GM06990 (cell line): ENCODE data around the gene MOBP.
"Not testable (repeated sequence)": the region's sequence is repeated elsewhere in the genome, so short reads cannot be mapped to it uniquely, and the experiment has no call there.

ENCODE experiments used
- DNase-seq: peaks from one replicate; pipeline ENCODE4 v3.0.0-alpha.2; 2011; ENCODE audit not compliant: insufficient read length; ENCODE audit errors: extremely low read depth
- H3K27me3 ChIP-seq: replicated peaks from 2 replicates; pipeline ENCODE4 v1.6.0; 2011; ENCODE audit warnings: low read length; ENCODE audit not compliant: control insufficient read depth, insufficient read depth
- H3K36me3 ChIP-seq: 2 replicates; pipeline ENCODE4 v1.5.1; 2011; ENCODE audit warnings: low read length; ENCODE audit not compliant: control insufficient read depth, insufficient read depth
- H3K4me3 ChIP-seq: replicated peaks from 2 replicates; pipeline ENCODE4 v1.5.1; 2011; ENCODE audit warnings: low read depth, mild to moderate bottlenecking, control low read depth, low read length
- TF ChIP-seq, protein P1 (sequence below): IDR thresholded peaks from 2 replicates; pipeline ENCODE4 v1.5.1; 2011; ENCODE audit warnings: low read length, control low read depth, mild to moderate bottlenecking, inconsistent platforms; ENCODE audit not compliant: insufficient read depth, poor library complexity, severe bottlenecking

MOBP gene, protein sequence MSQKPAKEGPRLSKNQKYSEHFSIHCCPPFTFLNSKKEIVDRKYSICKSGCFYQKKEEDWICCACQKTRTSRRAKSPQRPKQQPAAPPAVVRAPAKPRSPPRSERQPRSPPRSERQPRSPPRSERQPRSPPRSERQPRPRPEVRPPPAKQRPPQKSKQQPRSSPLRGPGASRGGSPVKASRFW

DNA sequence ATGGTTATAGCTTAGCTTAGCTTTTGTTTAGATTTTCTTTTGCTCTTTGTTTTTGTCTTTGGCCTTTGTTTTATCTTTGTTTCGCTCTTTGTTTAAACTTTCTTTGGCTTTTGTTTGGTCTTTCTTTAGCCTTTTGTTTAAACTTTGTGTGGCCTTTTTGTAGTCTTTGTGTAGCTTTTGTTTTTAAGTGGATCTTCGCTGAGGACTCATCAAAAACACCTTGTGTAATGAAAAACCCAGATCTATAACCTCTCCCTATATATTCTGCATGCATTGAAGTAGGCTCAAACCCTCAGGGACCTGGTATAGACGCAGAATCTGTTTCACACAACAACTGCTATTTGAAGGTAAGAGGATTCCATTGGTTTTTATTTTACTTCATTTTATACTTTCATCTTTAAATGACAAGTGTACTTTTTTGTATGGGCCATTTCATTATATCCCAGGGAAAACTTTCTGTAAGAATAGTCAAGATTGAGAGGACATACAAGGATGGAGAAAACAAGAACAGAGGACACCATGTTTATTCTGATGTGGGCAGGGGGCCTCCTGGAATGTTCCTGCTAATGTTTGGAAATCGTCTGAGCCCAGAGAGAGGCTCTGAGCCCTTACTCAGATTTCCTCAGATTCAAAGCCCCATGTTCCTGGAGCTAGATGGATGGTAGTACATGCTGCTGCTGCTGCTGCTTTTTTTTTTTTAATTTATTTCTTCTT, at the start of gene MOBP:
Gene MOBP (plus strand): TSS at position 287 of the 714 bp plus-strand sequence. CDS start 34,390 bp downstream, outside the sequence.
- Histone ChIP-seq H3K4me3 (no peak within 1 kb of the TSS), H3K36me3 (no peaks in the 10 kb centered on the region), H3K27me3 (no peaks in the 10 kb centered on the region)
- TF ChIP-seq, protein P1, sequence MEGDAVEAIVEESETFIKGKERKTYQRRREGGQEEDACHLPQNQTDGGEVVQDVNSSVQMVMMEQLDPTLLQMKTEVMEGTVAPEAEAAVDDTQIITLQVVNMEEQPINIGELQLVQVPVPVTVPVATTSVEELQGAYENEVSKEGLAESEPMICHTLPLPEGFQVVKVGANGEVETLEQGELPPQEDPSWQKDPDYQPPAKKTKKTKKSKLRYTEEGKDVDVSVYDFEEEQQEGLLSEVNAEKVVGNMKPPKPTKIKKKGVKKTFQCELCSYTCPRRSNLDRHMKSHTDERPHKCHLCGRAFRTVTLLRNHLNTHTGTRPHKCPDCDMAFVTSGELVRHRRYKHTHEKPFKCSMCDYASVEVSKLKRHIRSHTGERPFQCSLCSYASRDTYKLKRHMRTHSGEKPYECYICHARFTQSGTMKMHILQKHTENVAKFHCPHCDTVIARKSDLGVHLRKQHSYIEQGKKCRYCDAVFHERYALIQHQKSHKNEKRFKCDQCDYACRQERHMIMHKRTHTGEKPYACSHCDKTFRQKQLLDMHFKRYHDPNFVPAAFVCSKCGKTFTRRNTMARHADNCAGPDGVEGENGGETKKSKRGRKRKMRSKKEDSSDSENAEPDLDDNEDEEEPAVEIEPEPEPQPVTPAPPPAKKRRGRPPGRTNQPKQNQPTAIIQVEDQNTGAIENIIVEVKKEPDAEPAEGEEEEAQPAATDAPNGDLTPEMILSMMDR = no peak
- DNase-seq = no peak

DNA sequence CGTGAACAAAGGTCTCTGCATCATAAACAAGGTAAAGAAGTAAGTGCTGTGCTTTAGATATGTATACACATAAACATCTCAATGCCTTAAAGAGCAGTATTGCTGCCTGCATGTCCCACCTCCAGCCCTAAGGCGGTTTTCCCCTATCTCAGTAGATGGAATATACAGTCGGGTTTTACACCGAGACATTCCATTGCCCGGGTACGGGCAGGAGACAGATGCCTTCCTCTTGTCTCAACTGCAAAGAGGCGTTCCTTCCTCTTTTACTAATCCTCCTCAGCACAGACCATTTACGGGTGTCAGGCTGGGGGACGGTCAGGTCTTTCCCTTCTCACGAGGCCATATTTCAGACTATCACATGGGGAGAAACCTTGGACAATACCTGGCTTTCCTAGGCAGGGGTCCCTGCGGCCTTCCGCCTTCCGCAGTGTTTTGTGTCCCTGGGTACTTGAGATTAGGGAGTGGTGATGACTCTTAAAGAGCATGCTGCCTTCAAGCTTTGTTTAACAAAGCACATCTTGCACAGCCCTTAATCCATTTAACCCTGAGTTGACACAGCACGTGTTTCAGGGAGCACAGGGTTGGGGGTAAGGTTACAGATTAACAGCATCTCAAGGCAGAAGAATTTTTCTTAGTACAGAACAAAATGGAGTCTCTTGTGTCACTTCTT, 48.8 kb upstream of the MOBP start:
- not testable (repeated sequence) for DNase-seq, H3K27me3 ChIP-seq, H3K4me3 ChIP-seq, H3K36me3 ChIP-seq

DNA sequence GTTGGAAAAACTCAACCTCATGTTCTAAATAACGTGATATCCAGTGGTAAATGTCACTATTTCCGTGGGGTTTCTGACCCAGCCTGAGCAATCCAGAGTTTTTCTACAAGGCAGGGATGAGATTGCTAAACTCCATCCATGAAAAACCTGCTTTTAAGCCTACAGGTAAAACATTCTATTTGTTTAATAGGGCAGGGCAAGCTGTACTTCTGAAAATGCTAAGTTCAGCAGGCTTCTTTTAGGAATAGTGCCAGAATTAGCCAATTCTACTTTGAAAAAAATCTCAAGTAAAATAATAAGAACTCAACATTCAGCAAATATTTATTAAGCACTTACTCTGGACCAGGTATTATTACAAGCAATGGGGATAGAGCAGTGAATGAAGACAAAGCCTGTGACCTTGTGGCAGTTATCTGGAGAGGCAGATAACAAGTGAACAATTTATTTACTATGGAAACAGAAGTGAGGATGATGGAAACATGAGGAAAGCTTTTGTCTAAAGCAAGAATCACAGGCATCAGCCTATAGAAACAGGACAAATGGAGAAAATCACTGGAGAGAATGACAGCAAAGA, 47.7 kb upstream of the MOBP start:
- Histone ChIP-seq H3K27me3 (no peaks in the 10 kb centered on the region), H3K36me3 (no peaks in the 10 kb centered on the region), H3K4me3 (no peak overlapping the region)
- TF ChIP-seq, protein P1 = no peak
- DNase-seq = no peak

DNA sequence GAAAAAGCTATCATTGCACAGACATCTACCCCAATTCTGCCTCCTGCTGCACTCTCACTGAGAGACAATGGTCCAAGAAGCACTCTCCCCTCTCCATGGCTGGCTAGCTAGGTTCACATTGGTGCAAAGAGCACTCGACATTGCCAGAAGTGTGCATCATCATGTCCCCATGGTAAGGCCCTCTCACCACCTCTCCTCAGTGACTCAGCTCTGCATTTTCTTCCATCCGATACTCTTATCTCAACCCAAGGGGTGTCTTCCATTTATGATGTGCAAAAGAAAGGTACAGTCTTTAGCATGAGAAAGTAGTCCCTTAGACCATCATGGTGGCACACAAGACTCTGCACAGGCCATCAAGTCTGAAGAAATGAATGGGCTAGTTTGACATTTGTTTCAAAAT, 46.9 kb upstream of the MOBP start:
- Histone ChIP-seq H3K27me3 (no peaks in the 10 kb centered on the region), H3K4me3 (no peak overlapping the region), H3K36me3 (no peaks in the 10 kb centered on the region)
- DNase-seq = no peak
- TF ChIP-seq, protein P1 = no peak

DNA sequence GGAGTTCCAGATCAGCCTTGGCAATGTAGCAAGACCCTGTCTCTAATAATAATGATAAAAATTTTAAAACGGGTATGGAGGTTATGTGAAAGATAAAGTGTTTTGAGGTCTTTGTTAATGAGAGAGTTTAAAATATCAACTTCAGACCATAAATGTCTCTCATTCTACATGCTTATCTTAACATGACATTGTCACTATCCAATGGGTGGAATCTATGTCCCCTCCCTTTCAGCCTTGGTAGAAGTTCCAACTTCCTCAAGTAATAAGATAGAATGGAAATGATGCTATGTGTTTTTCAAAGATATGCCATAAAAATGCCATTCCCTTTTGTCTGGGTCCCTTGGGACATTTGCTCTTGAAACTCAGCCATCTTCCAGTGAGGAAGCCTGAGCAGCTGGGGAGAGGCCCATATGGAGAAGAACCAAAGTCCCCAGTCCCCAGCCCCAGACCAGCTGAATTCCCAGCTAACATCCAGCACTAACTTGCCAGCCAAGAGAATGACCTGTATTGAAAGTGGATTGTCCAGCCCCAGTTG, 44.0 kb upstream of the MOBP start:
- TF ChIP-seq, protein P1 = no peak
- no peak for DNase-seq
- no peaks in the 10 kb centered on the region for H3K27me3 ChIP-seq

DNA sequence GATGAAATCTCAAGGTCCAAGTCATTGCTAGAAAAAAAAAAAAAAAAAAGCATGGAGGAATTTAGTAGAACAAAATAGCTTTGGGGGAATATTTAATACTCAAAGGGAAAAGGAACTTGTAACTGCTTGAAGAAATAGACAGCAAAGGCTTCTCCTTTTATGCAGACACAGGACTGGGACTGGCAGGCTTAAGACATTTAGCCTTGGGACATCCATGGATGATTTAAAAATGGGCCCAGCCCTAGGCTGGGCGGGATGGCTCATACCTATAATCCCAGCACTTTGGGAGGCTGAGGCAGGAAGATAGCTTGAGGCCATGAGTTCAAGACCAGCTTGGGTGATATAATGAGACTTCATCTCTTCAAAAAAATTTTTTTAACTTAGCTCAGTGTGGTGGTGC, 41.2 kb upstream of the MOBP start:
- Histone ChIP-seq H3K4me3 (no peak overlapping the region), H3K36me3 (no peaks in the 10 kb centered on the region), H3K27me3 (no peaks in the 10 kb centered on the region)
- TF ChIP-seq, protein P1 = no peak
- DNase-seq = no peak

More for the DNA sequence above, 44.0 kb upstream of the MOBP start:
- Histone ChIP-seq H3K36me3 (no peaks in the 10 kb centered on the region), H3K4me3 (no peak overlapping the region)
